Fibroblast of villous mesenchyme (primary cell): ENCODE results near the gene MGST2. TPM values are rescaled to one million over a fixed set of nuclear protein-coding genes. Genes with fewer than 3 reads are reported as not detected.
A peak's percentile ranks its signal among the peaks of the same experiment; 100 is the strongest.
"Not testable (repeated sequence)": the region's sequence is repeated elsewhere in the genome, so short reads cannot be mapped to it uniquely, and the experiment has no call there.

ENCODE experiments used
- DNase-seq: peaks from one replicate; pipeline ENCODE4 v3.0.0-alpha.2; 2010; ENCODE audit warnings: low read depth
- H3K4me3 ChIP-seq: 2 replicates; pipeline ENCODE4 v1.5.1; 2011; ENCODE audit warnings: low read depth, mild to moderate bottlenecking, low read length
- total RNA-seq: library from RNA; depleted of rRNA; stranded (reverse); fragments of >200 nt; gene quantifications from 2 replicates; pipeline ENCODE4 v1.2.3, GENCODE V29; 2012
- TF ChIP-seq, protein P1 (sequence below): IDR thresholded peaks from 2 replicates; pipeline ENCODE4 v1.5.1; 2012; ENCODE audit warnings: low read depth, mild to moderate bottlenecking, low read length; ENCODE audit not compliant: insufficient read depth

Gene MGST2
- total RNA-seq, 1 donor: 16.8 TPM

DNA sequence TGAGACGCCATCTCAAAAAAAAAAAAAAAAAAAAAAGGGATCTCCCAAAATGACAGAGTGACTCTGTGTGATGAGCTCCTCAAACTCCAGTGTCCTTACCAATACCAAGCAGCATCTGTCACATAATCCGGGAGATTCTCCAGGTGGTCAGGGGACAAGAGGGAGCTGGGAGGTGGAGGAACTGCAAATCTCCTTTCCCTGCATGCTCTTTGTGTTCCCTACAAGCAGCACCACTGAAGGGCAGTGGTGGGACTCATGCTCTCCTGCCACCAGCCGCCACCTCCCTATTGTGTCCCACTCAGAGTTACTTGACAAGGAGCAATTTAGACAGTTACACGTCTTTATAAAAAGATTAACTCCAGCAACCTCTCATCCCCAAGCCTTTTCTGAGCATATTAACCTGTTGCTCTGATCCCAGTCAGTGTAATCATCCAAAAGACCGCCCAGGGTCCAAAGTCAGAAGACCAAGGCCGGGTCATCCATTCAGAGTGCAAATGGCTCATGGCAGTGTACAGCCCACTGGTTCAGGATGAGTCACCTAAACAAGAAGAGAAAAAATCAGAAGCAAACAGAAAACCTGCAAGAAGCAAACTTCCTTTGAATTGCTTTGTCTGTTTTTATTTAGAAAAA is 23.6 kb downstream of the MGST2 start:
- TF ChIP-seq, protein P1, sequence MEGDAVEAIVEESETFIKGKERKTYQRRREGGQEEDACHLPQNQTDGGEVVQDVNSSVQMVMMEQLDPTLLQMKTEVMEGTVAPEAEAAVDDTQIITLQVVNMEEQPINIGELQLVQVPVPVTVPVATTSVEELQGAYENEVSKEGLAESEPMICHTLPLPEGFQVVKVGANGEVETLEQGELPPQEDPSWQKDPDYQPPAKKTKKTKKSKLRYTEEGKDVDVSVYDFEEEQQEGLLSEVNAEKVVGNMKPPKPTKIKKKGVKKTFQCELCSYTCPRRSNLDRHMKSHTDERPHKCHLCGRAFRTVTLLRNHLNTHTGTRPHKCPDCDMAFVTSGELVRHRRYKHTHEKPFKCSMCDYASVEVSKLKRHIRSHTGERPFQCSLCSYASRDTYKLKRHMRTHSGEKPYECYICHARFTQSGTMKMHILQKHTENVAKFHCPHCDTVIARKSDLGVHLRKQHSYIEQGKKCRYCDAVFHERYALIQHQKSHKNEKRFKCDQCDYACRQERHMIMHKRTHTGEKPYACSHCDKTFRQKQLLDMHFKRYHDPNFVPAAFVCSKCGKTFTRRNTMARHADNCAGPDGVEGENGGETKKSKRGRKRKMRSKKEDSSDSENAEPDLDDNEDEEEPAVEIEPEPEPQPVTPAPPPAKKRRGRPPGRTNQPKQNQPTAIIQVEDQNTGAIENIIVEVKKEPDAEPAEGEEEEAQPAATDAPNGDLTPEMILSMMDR: no peak
- no peak for DNase-seq
- H3K4me3 ChIP-seq: no peak overlapping the region

DNA sequence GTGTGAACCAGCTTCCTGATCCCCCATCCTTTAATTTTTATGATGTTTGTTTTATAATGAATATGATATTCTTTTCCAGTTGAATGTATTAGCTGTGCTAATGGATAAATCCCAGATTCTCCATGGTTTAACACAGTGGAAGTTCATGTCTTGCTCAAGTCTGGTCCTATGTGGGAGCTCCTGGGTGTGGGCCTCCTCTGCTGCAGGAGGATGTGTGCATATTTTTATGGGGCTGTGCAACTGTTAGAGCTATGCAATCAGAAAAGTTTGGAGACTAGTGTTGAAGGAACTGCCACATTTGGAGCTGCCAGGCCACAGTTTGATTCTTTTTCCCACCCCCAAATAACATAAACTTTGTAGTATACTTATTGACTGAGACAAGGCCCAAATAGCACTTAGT is 24.8 kb downstream of the MGST2 start:
- no peak overlapping the region for H3K4me3 ChIP-seq
- no peak for DNase-seq
- TF ChIP-seq, protein P1: no peak

DNA sequence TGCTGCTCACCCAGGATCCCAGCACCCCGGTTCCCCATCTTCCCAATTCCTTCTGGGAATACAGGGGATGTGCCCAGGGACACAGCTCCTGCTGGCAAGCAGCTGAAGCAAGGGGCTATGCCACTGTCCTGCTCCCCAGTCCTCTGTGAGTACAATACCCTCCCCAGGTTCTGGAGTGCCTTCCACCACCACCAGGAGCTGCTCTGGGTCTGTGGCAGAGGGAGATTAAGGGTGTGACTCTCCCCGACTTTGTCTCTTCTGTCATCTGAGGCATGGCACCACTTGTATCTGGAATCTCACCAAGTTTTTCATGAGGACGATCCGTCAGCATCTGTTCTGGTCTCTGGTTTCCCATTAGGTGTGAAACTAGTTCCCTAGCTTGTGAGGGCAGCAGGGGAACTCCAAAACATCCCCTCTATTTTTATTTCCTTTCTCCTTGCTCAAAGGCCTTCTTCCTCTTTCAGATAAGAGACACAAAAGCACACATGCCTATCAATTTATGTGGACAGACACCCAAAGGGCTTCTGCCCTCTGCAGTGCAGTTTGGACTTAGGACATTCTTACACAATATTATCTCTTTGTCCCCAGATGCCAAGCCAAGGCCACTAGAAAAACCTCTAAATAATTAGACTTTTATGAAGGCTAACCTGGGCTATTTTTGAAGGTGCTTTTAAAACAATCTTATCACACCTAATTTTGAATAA is 26.8 kb downstream of the MGST2 start:
- H3K4me3 ChIP-seq: no peak overlapping the region
- no peak for DNase-seq
- TF ChIP-seq, protein P1: peak; percentile 26

DNA sequence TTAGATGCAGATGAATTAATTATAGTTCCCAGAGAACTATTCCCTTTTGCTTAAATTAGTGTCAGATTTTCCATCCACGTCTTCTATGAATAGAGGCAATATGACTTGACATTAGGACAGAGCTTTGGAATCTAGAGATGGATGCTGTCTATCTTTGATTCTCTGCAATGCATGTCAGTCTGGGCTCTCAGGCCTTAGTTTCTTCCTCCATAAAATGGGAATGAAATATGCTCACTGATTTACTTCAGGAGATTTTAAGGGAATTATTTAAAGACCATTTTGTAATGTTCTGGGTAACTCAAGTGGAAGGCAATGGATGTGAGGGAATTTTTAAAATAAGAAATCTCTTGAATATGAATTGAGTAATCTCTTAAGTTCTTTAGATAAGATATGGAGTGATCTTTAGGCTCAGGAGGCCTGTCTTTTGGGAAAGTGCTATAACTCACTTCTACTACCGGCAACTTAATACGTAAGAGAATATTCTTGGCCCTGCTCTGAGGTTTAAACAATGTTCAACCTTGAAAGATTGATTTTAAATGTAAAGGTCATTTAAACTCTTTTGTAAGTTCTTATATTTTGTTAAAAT is 29.0 kb downstream of the MGST2 start:
- no peak for DNase-seq
- H3K4me3 ChIP-seq: no peak overlapping the region
- TF ChIP-seq, protein P1: no peak

DNA sequence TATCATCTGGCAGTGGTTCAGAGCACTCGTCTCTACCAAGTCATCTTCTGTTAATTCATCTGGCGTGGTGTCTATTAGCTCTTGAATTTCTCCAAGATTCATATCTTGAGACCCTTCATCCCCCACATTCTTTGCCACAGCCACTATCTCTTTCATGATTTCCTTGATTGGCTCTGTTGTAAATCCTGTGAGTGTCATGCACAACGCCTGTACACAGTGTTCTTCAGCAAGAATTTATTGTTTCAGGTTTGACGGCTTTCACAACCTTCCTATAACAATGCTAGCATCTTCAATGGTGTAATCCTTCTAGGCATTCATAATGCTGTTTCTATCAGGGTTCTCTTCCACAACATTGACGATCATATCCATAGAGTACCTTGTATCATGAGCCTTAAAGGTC is 30.9 kb downstream of the MGST2 start:
- no peak for DNase-seq
- H3K4me3 ChIP-seq: no peak overlapping the region
- TF ChIP-seq, protein P1: no peak

DNA sequence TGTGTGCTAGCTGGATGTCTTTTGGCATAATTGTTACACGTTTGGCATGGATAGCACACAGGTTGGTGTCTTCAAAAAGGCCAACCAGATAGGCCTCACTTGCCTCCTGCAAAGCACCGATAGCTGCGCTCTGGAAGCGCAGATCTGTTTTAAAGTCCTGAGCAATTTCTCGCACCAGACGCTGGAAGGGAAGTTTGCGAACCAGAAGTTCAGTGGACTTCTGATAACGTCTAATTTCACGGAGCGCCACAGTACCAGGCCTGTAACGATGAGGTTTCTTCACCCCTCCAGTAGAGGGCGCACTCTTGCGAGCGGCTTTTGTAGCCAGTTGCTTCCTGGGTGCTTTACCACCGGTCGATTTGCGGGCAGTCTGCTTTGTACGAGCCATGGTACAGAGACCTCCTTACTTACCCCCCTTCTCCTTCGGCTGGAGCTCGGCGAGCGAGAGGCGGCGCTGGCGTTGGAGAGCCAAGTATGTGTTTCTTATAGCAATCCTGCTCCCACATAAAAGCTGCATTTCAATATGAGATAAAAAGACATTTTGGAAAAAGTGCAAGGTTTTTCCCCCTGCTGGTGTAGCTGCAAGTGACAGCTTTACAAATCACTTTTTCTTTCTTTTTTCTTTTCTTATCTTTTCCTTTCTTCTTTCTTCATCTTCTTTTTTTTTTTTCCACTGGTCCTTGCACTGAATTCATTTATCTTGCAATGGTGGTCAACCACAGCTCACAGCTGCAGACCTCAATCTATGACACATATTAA is 32.7 kb downstream of the MGST2 start:
- DNase-seq, H3K4me3 ChIP-seq: not testable (repeated sequence)
- TF ChIP-seq, protein P1: peak; percentile 6
